Raji (cell line): ENCODE measurements around the gene CXXC4.

Experiments
- POLR2A ChIP-seq: IDR thresholded peaks from 2 replicates; pipeline ENCODE4 v1.6.1; 2011; ENCODE audit warnings: low read depth, low read length, control low read depth; ENCODE audit not compliant: insufficient read depth

Gene CXXC4

DNA sequence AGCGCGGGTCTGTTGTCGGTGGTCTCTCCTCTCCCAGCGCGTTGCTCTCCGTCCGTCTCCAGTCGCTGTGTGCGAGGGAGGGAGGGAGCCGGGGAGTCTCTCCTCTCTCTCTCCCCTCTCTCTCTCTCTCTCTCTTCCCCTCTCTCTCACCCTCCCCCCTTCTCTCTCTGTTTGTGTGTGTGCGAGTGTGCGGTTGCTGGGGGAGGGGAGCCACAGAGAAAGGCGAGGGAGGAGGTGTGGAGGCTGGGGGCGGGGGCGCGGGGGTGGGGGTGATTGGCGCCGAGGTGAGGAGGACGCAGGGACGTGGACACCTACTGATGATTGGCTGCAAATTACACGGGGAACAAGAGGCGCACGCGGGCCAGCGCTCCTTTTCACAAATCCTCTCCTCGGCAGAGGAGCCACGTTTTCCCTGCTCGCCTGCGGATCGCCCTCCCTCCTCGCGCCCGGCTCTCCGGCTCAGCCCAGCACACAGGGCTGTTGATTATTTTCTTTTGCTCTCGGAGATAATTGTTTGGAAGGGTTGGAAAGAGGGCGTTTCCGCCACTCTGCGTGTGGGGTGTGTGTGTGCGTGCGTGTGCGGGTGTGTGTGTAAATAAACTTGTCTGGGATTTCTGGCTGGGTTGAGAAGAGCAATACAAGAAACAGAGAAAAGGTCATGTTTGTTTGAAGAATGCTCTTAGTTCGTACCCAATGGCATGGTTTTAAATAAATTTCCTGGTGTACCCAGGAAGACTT is at the start of gene CXXC4:
CXXC4 (minus strand) TSS at position 73 of the 738 bp plus-strand sequence. CDS start 3,092 bp downstream, outside the sequence.
- TF ChIP-seq POLR2A: no peak

- TF ChIP-seq POLR2A: no peak
These were observed 38.5 kb upstream of the CXXC4 start for GRCh38 chr4:104533156-104533555.

DNA sequence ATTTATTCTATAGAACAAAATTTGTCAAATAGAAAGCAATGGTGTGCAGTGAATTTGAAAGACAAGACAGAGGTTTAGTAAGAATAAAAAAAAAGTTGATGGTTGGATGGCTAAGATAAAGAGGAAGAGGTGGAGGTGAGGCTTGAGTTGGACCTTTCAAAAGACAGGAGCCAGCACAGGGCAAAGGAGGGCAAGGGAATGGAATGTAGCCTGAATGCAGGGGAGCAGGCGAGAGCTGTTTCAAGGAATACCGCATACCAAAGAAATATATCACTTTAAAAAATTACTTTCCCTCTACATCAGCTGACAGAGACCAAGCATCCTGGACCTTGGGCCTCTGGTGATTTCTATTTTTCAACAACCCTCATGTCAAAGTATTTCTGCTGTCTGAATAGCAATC is 38.0 kb upstream of the CXXC4 start:
- TF ChIP-seq POLR2A: no peak

DNA sequence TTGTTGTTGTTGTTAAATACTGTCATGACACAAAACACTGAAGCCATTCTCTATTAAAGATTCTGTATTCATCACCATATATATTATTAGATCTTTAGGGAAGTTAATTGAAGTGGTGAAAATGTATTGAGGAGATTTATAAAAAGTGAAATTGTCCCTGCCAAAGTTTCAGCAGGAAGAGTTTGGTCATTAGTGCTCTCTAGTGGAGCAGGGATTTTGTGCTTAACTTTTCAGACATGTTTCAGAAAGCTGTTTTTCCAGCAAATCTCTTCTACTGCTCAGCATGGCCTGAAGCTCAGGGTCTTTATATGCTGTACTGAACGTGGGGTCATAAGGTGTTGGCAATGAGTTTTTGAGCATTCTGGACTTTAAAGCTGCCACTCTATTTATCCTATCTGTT is 36.7 kb upstream of the CXXC4 start:
- TF ChIP-seq POLR2A: no peak

GRCh38 chr4:104530426-104530825 is 35.7 kb upstream of the CXXC4 start:
- no peak for TF ChIP-seq POLR2A

GRCh38 chr4:104524591-104524990 is 29.9 kb upstream of the CXXC4 start:
- no peak for TF ChIP-seq POLR2A

DNA sequence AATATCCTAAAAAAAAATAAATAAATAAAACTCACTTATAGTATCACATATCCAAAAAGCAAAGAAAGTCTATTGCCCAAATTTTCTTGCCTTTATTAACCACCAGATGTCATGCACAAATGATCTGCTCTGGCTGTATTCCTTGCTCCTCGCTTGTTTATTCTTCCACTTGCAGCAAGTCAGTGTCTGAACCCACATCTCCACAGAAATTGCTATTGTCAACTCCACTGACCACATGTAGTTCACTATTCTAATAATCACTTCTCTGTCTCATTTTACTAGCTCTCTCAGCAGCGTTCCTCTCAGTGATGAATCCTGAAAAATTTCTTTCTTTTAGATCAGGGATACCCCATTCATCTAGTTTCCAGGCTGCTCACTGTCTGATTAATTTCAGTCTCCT is 29.3 kb upstream of the CXXC4 start:
- no peak for TF ChIP-seq POLR2A

DNA sequence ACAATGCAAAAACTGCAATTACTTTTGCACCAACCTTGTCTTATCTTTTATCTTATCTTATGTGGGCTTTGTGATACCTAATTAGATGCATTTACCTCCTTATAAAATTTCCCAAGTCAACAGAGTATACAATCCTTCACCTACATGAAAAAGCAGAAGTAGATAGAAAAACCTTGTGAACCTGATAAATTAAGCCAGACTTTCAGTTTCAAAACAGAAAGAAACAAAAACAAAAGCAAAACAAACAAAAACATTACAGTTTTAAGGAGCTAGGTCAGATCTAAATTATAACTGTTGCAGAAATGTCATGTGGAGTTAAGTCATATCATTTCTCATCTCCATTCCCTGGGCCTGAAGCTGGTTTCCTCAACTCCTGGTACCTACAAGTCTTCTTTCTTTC is 24.9 kb upstream of the CXXC4 start:
- no peak for TF ChIP-seq POLR2A

DNA sequence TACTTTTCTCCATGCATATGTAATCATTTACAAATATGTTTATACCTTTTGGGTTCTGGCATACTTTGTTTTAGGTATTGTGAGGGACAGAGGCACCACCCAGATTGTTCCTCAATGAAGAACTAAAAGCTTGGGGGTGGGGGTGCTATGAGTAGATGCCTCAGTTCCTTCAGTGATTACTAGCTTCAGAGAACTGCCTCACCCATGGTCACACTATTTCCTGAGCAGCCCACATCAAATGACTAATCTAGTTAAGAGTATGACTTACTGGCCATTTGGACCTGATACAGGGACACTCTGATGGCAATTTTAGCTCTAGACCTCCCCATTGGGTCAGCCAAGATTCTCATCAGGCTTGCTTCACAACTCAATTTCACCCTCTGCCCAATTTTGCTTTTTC is 22.2 kb upstream of the CXXC4 start:
- no peak for TF ChIP-seq POLR2A

DNA sequence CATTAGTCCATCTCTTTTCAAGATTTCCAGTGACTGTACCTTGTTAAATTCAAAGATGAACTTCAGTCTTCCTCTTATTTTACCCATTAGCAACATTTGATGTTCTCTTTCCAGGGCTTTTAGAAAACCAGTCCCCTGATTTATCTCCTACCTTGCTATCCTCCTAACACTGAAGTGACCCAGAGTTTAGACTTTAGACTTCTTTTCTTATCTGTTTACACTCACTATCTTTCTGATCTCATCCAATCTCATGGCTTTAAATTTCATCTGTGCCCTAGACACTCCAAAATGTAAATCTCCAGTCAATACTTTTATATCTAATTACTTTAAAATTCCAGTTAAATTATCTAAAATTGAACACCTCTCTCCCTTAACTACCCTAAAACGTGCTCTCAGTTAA is 13.5 kb upstream of the CXXC4 start:
- TF ChIP-seq POLR2A: no peak

- TF ChIP-seq POLR2A: no peak
These were observed 12.4 kb upstream of the CXXC4 start for GRCh38 chr4:104507112-104507511.

GRCh38 chr4:104504536-104504935 is 9.8 kb upstream of the CXXC4 start:
- no peak for TF ChIP-seq POLR2A

GRCh38 chr4:104502471-104502870 is 7.8 kb upstream of the CXXC4 start:
- no peak for TF ChIP-seq POLR2A

- no peak for TF ChIP-seq POLR2A
These were observed 6.6 kb upstream of the CXXC4 start for GRCh38 chr4:104501290-104501689.

DNA sequence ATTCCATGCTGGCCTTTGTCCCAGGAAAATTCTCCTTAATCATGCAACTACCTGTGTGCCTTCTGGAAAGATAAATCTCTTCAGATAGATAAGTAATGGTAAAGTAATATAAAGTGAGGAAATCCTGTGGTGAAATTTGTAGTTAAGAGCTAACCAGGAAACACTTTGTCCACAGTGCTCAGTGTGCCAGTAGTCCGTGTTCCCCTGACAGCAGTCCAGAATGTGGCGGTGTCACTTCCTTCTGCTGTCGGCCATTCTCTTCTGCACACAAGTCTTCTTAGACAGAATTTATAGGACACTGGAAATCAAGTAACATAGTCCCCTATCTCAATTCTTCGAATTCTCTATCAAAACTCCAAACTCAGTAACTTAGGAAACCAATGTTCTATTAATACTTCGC is 5.7 kb upstream of the CXXC4 start:
- no peak for TF ChIP-seq POLR2A

DNA sequence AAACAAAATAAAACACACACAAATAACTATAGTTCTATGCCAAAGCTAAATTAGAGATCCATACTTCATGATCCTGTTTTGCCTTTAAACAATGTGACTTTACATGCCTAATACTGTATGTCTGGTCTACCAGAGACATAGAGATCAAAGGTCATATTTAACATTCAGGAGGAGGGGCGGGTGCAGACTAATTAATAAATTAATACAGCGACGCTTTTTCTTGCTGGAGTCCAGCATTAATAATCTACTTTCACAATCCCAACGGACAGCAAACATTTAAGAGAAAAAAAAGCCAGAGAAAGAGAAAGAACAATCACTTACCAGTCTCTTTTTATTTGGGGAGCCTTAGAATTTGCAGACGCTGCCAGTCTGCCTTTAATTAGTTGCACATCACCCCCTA is 509 bp downstream of the CXXC4 start:
- no peak for TF ChIP-seq POLR2A
